ENCODE data around the gene GUCY2C. TPM values are rescaled to one million over a fixed set of nuclear protein-coding genes. Genes with fewer than 3 reads are reported as not detected.
A peak's percentile ranks its signal among the peaks of the same experiment; 100 is the strongest.
"Not testable (repeated sequence)": the region's sequence is repeated elsewhere in the genome, so short reads cannot be mapped to it uniquely, and the experiment has no call there.

Gene GUCY2C
- total and polyA plus RNA-seq, 3 experiments from 2014 or later, result not detected

DNA sequence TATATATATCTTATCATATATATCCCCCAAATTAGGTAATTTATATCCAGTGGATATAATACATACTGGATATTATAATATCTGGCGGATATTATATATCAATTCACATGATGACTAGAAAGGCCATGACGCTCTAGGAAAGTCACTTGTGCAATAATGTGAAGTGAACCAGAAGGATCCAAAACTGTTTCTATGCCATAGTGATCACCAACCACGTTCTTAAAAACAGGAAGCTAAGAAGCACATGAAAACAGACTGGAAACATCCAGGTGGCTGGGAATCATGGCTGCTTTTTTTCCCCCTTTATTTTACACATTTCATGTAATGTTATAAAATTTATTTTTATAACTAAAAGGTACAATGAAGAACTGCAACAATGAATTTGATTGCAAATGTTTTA lies 1.4 kb downstream of the GUCY2C start:
- ChIA-PET POLR2A (no interaction called here), CTCF (no interaction called here)
- Histone ChIP-seq H3K9me3 (ENCODE audit: low read length) (no peaks in the 10 kb centered on the region), H3K27ac (ENCODE audit: low read depth, low read length) (no peak overlapping the region), H3K4me1 (ENCODE audit: insufficient read depth, low read length) (no peaks in the 10 kb centered on the region), H3K4me3 (ENCODE audit: low read length) (no peak overlapping the region), H3K36me3 (ENCODE audit: insufficient read depth, low read length) (no peaks in the 10 kb centered on the region), H3K27me3 (ENCODE audit: insufficient read depth, low read length, poor library complexity, severe bottlenecking) (no peaks in the 10 kb centered on the region)
- no peaks in the 10 kb centered on the region for H3K4me1 Mint-ChIP-seq
- no peak for DNase-seq
- peaks cover 5 to 37% of the 10 kb centered on the region in 2 donors for H3K27me3 Mint-ChIP-seq
- no peak overlapping the region for H3K4me3 Mint-ChIP-seq
- H3K27ac Mint-ChIP-seq, result no peak overlapping the region
- H3K36me3 Mint-ChIP-seq, result no peaks in the 10 kb centered on the region
- H3K9me3 Mint-ChIP-seq, result no peaks in the 10 kb centered on the region

DNA sequence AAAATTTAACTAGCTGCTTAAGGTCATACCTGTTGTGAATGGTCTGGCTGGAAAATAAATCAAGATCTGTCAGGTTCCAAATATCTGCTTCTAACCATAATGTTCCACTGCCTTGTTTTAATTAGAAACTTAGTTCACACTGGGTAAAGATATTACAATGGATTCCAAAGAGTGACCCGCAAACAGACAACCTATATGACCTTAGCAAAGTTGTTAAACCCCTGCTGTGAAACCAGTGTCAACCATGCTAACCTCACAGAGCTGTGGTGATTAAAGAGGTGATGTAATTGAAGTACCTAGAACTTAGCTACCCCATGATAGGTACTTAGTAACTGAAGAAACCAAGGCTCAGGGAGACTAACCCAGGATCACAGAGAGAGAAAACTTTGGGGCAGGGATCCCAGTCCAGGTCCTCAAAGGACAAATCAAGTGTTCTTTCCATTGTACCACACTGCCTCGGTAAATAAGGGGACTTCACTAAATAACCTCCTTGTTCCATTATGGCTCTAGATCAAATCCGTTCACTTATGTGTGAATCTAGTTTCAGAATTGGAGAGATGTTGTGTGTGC lies 2.2 kb downstream of the GUCY2C start:
- H3K4me3 ChIP-seq (ENCODE audit: low read length), result no peak overlapping the region
- POLR2A ChIA-PET, result no interaction called here
- H3K27me3 ChIP-seq (ENCODE audit: insufficient read depth, low read length, poor library complexity, severe bottlenecking), result no peaks in the 10 kb centered on the region
- no peak overlapping the region for H3K27ac ChIP-seq (ENCODE audit: low read depth, low read length)
- no peaks in the 10 kb centered on the region for H3K36me3 Mint-ChIP-seq
- H3K9me3 ChIP-seq (ENCODE audit: low read length), result no peaks in the 10 kb centered on the region
- no peak for DNase-seq
- H3K27me3 Mint-ChIP-seq, result peaks cover 3 to 37% of the 10 kb centered on the region in 2 donors
- H3K4me1 ChIP-seq (ENCODE audit: insufficient read depth, low read length), result no peaks in the 10 kb centered on the region
- CTCF ChIA-PET, result no interaction called here
- H3K4me1 Mint-ChIP-seq, result no peaks in the 10 kb centered on the region
- H3K9me3 Mint-ChIP-seq, result no peaks in the 10 kb centered on the region
- H3K4me3 Mint-ChIP-seq, result no peak overlapping the region
- no peak overlapping the region for H3K27ac Mint-ChIP-seq
- no peaks in the 10 kb centered on the region for H3K36me3 ChIP-seq (ENCODE audit: insufficient read depth, low read length)

DNA sequence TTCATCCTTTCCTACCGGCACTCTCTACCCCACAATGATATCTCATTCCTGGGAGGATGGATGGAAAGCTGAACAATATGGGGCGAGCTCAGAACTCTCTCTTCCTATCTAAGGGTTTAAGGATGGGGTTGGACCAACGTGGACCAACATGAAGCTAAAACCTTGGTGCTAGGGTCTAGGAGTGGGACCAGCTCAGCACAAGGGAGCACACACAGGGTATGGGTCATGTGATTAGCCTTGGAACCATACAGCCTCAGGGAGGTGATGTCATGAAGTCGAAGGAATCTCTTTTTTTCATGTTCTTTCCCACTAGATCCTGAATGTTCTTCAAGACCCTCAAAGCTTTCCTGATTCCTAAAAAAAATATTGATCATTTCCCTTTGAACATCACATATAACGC lies 3.3 kb downstream of the GUCY2C start:
- CTCF ChIA-PET, result no interaction called here
- Histone ChIP-seq H3K27me3 (ENCODE audit: insufficient read depth, low read length, poor library complexity, severe bottlenecking) (no peaks in the 10 kb centered on the region), H3K27ac (ENCODE audit: low read depth, low read length) (no peak overlapping the region), H3K36me3 (ENCODE audit: insufficient read depth, low read length) (no peaks in the 10 kb centered on the region), H3K4me3 (ENCODE audit: low read length) (no peak overlapping the region), H3K4me1 (ENCODE audit: insufficient read depth, low read length) (no peaks in the 10 kb centered on the region), H3K9me3 (ENCODE audit: low read length) (no peaks in the 10 kb centered on the region)
- POLR2A ChIA-PET, result no interaction called here
- no peaks in the 10 kb centered on the region for H3K9me3 Mint-ChIP-seq
- DNase-seq, result no peak
- H3K4me1 Mint-ChIP-seq, result no peaks in the 10 kb centered on the region
- H3K27me3 Mint-ChIP-seq, result peaks cover 2 to 37% of the 10 kb centered on the region in 2 donors
- H3K4me3 Mint-ChIP-seq, result no peak overlapping the region
- peak overlapping the region in 1 of 8 donors; percentile 33 for H3K27ac Mint-ChIP-seq
- no peaks in the 10 kb centered on the region for H3K36me3 Mint-ChIP-seq

DNA sequence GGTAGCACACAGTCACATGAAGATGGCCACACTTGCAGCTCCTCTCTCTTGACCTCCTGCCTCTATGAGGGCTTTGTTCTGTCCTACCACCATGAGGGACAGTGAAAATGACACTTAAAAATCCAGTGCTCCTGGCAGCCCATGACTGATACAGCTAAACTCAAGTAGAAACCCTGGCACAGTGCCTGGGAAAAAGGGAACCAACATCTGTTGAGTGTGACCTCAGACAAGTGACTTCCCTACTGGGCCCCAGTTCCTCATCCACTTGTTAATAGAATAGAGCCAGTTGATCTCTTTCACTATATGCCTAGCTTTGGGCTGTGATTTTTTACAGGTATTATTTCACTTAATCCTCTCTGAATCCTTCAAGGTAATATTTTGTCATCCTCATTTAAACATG lies 4.8 kb downstream of the GUCY2C start:
- Histone ChIP-seq H3K4me3 (ENCODE audit: low read length) (no peak overlapping the region), H3K4me1 (ENCODE audit: insufficient read depth, low read length) (no peaks in the 10 kb centered on the region), H3K27ac (ENCODE audit: low read depth, low read length) (no peak overlapping the region), H3K27me3 (ENCODE audit: insufficient read depth, low read length, poor library complexity, severe bottlenecking) (no peaks in the 10 kb centered on the region), H3K9me3 (ENCODE audit: low read length) (no peaks in the 10 kb centered on the region), H3K36me3 (ENCODE audit: insufficient read depth, low read length) (no peaks in the 10 kb centered on the region)
- DNase-seq, result no peak
- Mint-ChIP-seq H3K36me3 (no peaks in the 10 kb centered on the region), H3K27me3 (peaks cover 0 to 28% of the 10 kb centered on the region in 2 donors), H3K9me3 (no peaks in the 10 kb centered on the region), H3K4me3 (no peak overlapping the region), H3K4me1 (no peaks in the 10 kb centered on the region), H3K27ac (no peak overlapping the region)
- POLR2A ChIA-PET, result no interaction called here
- CTCF ChIA-PET, result no interaction called here

DNA sequence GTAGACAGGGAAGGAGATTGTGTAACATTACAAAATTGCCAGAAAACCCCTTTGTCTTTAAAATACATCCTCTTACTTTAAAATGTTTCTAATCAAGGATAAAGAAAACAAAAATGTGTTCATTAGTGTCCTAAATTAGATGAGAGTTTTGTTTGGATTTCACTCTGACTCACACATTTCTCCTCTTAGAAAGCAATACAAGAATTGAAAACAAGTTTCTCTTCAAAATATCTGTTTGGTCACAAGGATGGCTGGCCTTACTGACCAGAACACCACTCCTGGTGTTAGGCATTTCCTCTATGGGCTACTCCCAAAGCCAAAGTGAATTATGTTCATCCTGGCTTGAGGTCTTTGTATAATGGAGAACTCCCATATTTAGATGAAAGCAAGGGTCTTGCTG lies 6.4 kb downstream of the GUCY2C start:
- Mint-ChIP-seq H3K27me3 (peaks cover 0 to 23% of the 10 kb centered on the region in 2 donors), H3K4me3 (no peak overlapping the region), H3K4me1 (no peaks in the 10 kb centered on the region), H3K36me3 (no peaks in the 10 kb centered on the region), H3K9me3 (no peaks in the 10 kb centered on the region), H3K27ac (no peak overlapping the region)
- Histone ChIP-seq H3K9me3 (ENCODE audit: low read length) (no peaks in the 10 kb centered on the region), H3K4me3 (ENCODE audit: low read length) (no peak overlapping the region), H3K27me3 (ENCODE audit: insufficient read depth, low read length, poor library complexity, severe bottlenecking) (no peaks in the 10 kb centered on the region), H3K36me3 (ENCODE audit: insufficient read depth, low read length) (no peaks in the 10 kb centered on the region), H3K27ac (ENCODE audit: low read depth, low read length) (no peak overlapping the region), H3K4me1 (ENCODE audit: insufficient read depth, low read length) (no peaks in the 10 kb centered on the region)
- POLR2A ChIA-PET, result no interaction called here
- CTCF ChIA-PET, result no interaction called here
- no peak for DNase-seq

DNA sequence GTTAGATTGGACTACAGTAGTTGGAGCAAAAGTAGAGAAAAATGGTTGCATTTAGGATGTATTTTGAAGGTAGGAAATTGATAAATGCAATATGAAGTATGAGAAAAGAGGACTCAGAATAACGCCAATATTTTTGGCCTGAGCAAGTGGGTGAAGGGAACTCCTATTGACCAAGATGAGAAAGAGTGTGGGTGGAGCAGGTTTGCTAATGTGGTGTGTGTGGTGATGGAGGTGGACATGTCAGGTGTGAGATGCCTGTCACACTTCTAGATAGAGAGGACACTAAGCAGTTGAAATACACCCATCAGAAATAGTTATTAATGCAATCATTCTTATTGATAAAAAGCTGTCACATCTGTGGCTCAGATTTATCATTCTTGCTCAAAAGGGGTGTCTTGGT lies 7.3 kb downstream of the GUCY2C start:
- Histone ChIP-seq H3K36me3 (ENCODE audit: insufficient read depth, low read length) (no peaks in the 10 kb centered on the region), H3K27ac (ENCODE audit: low read depth, low read length) (no peak overlapping the region), H3K4me3 (ENCODE audit: low read length) (no peak overlapping the region), H3K27me3 (ENCODE audit: insufficient read depth, low read length, poor library complexity, severe bottlenecking) (no peaks in the 10 kb centered on the region), H3K9me3 (ENCODE audit: low read length) (no peaks in the 10 kb centered on the region), H3K4me1 (ENCODE audit: insufficient read depth, low read length) (no peaks in the 10 kb centered on the region)
- Mint-ChIP-seq H3K36me3 (no peaks in the 10 kb centered on the region), H3K4me1 (no peaks in the 10 kb centered on the region), H3K27ac (no peak overlapping the region), H3K27me3 (peaks cover 0 to 17% of the 10 kb centered on the region in 2 donors), H3K9me3 (no peaks in the 10 kb centered on the region), H3K4me3 (no peak overlapping the region)
- POLR2A ChIA-PET, result no interaction called here
- DNase-seq, result no peak
- CTCF ChIA-PET, result no interaction called here

DNA sequence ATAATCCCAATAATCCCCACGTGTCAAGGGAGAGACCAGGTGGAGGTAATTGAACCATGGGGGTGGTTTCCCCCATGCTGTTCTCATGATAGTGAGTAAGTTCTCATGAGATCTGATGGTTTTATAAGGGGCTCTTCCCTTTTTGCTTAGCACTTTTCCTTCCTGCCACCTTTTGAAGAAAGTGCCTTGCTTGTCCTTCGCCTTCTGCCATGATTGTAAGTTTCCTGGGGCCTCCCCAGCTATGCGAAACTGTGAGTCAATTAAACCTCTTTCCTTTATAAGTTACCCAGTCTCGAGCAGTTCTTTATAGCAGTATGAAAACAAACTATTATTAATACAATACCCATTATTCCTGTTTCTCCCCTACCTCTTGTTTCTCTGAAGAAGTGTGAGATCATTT lies 14.2 kb downstream of the GUCY2C start:
- H3K36me3 Mint-ChIP-seq, H3K4me3 Mint-ChIP-seq, DNase-seq: not testable (repeated sequence)

DNA sequence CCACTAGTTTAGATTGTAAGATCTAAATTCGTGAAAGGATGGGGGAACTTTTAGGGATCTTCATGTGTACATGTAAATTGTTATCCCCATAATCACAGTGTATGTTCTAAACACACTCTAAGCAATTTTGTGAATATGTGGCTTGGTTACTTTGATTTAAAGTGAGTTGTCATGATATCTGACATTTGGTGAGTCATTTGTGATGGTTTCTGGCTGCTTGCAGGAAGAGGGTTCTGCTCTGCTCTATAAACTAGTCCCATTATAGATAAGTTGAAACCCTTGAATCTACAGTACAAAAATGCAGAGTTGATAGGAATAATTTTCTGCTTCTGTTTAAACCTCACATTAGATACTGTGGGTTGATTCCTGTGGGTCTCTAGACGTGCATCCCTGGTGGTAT lies 14.8 kb downstream of the GUCY2C start:
- H3K36me3 Mint-ChIP-seq, result no peaks in the 10 kb centered on the region
- no peaks in the 10 kb centered on the region for H3K4me1 Mint-ChIP-seq
- H3K27ac Mint-ChIP-seq, result peak overlapping the region in 1 of 8 donors; percentile 40
- ChIA-PET CTCF (no interaction called here), POLR2A (no interaction called here)
- no peak overlapping the region for H3K4me3 Mint-ChIP-seq
- H3K4me1 ChIP-seq (ENCODE audit: insufficient read depth, low read length), result no peaks in the 10 kb centered on the region
- H3K4me3 ChIP-seq (ENCODE audit: low read length), result no peak overlapping the region
- H3K27ac ChIP-seq (ENCODE audit: low read depth, low read length), result no peak overlapping the region
- no peaks in the 10 kb centered on the region for H3K27me3 ChIP-seq (ENCODE audit: insufficient read depth, low read length, poor library complexity, severe bottlenecking)
- no peaks in the 10 kb centered on the region for H3K9me3 Mint-ChIP-seq
- no peak for DNase-seq
- H3K27me3 Mint-ChIP-seq, result peaks cover 2 to 3% of the 10 kb centered on the region in 2 donors
- no peaks in the 10 kb centered on the region for H3K36me3 ChIP-seq (ENCODE audit: insufficient read depth, low read length)
- H3K9me3 ChIP-seq (ENCODE audit: low read length), result no peaks in the 10 kb centered on the region

More for the DNA sequence above, 14.2 kb downstream of the GUCY2C start:
- CTCF ChIA-PET; H3K9me3 Mint-ChIP-seq; POLR2A ChIA-PET; H3K9me3 ChIP-seq (ENCODE audit: low read length); H3K4me3 ChIP-seq (ENCODE audit: low read length); H3K4me1 Mint-ChIP-seq; H3K27ac Mint-ChIP-seq; H3K4me1 ChIP-seq (ENCODE audit: insufficient read depth, low read length); H3K27ac ChIP-seq (ENCODE audit: low read depth, low read length); H3K27me3 ChIP-seq (ENCODE audit: insufficient read depth, low read length, poor library complexity, severe bottlenecking); H3K27me3 Mint-ChIP-seq; H3K36me3 ChIP-seq (ENCODE audit: insufficient read depth, low read length): not testable (repeated sequence)

DNA sequence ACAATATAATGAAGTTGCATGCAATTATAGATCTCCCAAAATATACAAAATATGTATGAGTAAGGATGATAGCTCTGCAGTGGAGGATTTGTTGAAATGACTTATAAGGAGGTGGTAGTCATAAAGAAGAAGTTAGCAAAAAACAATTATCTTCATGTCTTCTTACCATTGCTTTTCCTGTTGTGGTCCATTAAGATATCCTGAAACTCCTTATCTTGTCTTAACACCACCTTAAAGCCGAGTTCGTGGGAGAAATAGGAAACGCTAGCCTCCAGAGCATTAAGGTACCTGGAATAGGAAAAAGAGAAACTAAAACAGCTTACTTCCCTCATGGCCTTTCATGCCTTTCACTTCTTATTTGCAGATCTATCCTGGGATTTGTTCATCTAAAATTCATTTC lies 15.2 kb downstream of the GUCY2C start:
- Mint-ChIP-seq H3K4me1 (no peaks in the 10 kb centered on the region), H3K27me3 (peaks cover 2 to 6% of the 10 kb centered on the region in 2 donors), H3K9me3 (no peaks in the 10 kb centered on the region), H3K27ac (no peak overlapping the region), H3K36me3 (no peaks in the 10 kb centered on the region), H3K4me3 (no peak overlapping the region)
- ChIA-PET POLR2A (no interaction called here), CTCF (no interaction called here)
- no peaks in the 10 kb centered on the region for H3K4me1 ChIP-seq (ENCODE audit: insufficient read depth, low read length)
- H3K4me3 ChIP-seq (ENCODE audit: low read length), result no peak overlapping the region
- no peak overlapping the region for H3K27ac ChIP-seq (ENCODE audit: low read depth, low read length)
- no peaks in the 10 kb centered on the region for H3K36me3 ChIP-seq (ENCODE audit: insufficient read depth, low read length)
- H3K27me3 ChIP-seq (ENCODE audit: insufficient read depth, low read length, poor library complexity, severe bottlenecking), result no peaks in the 10 kb centered on the region
- no peaks in the 10 kb centered on the region for H3K9me3 ChIP-seq (ENCODE audit: low read length)
- DNase-seq, result no peak
